HCT116 (cell line): Measurements from ENCODE around the gene SMDT1. TPM values are rescaled to one million over a fixed set of nuclear protein-coding genes. Genes with fewer than 3 reads are reported as not detected.

ENCODE experiments used
- total RNA-seq: library from RNA; stranded (reverse); gene quantifications from one replicate; pipeline ENCODE4 v1.2.1, GENCODE V29; 2021; ENCODE audit not compliant: unreplicated experiment

SMDT1 gene
- total RNA-seq, 1 experiment from 2014 or later: 51.9 TPM

Other genes with a start within 250 kb of the SMDT1 start
- 129 TPM for gene SREBF2, start 246.6 kb upstream of the SMDT1 start, total RNA-seq
- gene SHISA8, start 164.6 kb upstream of the SMDT1 start, total RNA-seq: 13.9 TPM
- gene TNFRSF13C, start 152.9 kb upstream of the SMDT1 start, total RNA-seq: 3.7 TPM
- gene CENPM, start 132.5 kb upstream of the SMDT1 start, total RNA-seq: 44.7 TPM
- gene SEPTIN3, start 110.3 kb upstream of the SMDT1 start, total RNA-seq: 9.3 TPM
- gene WBP2NL, start 80.9 kb upstream of the SMDT1 start, total RNA-seq: not detected
- 21.2 TPM for gene NAGA, start 8.9 kb upstream of the SMDT1 start, total RNA-seq
- 0.22 TPM for gene PHETA2, start 5.5 kb upstream of the SMDT1 start, total RNA-seq
- gene NDUFA6, start 11.1 kb downstream of the SMDT1 start, total RNA-seq: 80.5 TPM
- 1.9 TPM for gene CYP2D6, start 51.1 kb downstream of the SMDT1 start, total RNA-seq
- gene TCF20, start 191.0 kb downstream of the SMDT1 start, total RNA-seq: 66.7 TPM